ENCODE results near the gene ACIN1. TPM values are rescaled to one million over a fixed set of nuclear protein-coding genes. Genes with fewer than 3 reads are reported as not detected.

ACIN1 gene
- total and polyA plus RNA-seq, 2 of the 8 experiments (the other 6 are each of a cell fraction or from before 2014, with no cell fraction given), result 132 to 233 TPM

DNA sequence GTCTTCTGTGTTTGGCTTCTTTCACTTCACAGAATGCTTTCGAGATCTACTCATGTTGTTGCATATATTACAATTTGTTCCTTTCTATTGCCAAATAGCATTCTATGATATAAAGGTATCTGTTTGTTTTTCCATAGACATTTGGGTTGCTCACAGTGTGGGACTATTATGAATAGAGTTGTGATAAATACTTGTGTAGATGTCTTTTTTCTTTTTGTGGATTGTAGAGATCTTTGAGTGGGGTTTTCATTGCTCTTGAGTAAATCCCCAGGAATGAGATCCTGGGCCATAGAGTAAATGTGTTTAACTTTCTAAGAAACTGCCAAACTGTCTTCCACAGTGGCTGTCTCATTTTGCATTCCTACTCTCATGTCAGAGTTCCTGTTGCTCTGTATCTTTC is 49.0 kb upstream of the ACIN1 start:
- Histone ChIP-seq H3K4ac (replicated peaks; ENCODE audit: insufficient read length, low read depth, low read length) (no peak overlapping the region), H2BK120ac (replicated peaks; ENCODE audit: low read depth, low read length) (no peak overlapping the region)
- FAIRE-seq, result no peak

More for the DNA sequence above, 49.0 kb upstream of the ACIN1 start:
- no peak overlapping the region for H3K4me2 ChIP-seq (ENCODE audit: insufficient read depth in 1 of 2, low read depth in 2 of 2, low read length in 2 of 2)
- H3K27ac ChIP-seq (ENCODE audit: low read depth, low read length), result no peak overlapping the region
- H3K56ac ChIP-seq (replicated peaks; ENCODE audit: insufficient read length, low read depth, low read length), result no peak overlapping the region
- H4K5ac ChIP-seq (ENCODE audit: insufficient read length, low read depth, low read length), result no peak overlapping the region
- ChIA-PET CTCF (ENCODE audit: partially characterized antibody) (interaction anchor here (1.0 to 3.1 kb wide), 5 partner anchors 9 to 43 kb away, joined by 3 to 13 read pairs (median 6); no protein-coding TSS in a partner anchor), POLR2A (ENCODE audit: partially characterized antibody) (interaction anchor here (0.8 to 2.9 kb wide), 3 partner anchors 9 to 29 kb away, joined by 3 to 10 read pairs (median 7); no protein-coding TSS in a partner anchor)
- no peak overlapping the region for H3K18ac ChIP-seq (ENCODE audit: extremely low read depth, low read length)
- no peak overlapping the region for H2AK5ac ChIP-seq (ENCODE audit: low read depth, low read length)
- H3K36me3 ChIP-seq (ENCODE audit: control insufficient read depth in 2 of 4, insufficient read depth in 4 of 4, low read length in 3 of 4), result peaks cover 12 to 50% (median 26%) of the 10 kb centered on the region in 4 experiments; a peak in 7 of 8 replicates
- WGBS, 2 experiments (ENCODE audit: extremely low coverage in 1 of 2, insufficient coverage in 1 of 2, insufficient read length in 1 of 2, insufficient replicate concordance in 2 of 2, low coverage in 1 of 2, low lambda C conversion rate in 2 of 2, missing lambda C conversion rate in 1 of 2), result 88% methylated on average over 1 of the region's 1 CpG; no CpG with 5 or more reads in 1 of the 2 experiments
- H3K9ac ChIP-seq (replicated peaks in 1 of 4; ENCODE audit: extremely low read depth in 1 of 4, low read depth in 3 of 4, low read length in 3 of 4), result no peak overlapping the region
- peaks cover 2 to 6% of the 10 kb centered on the region in 2 experiments for H4K20me1 ChIP-seq (replicated peaks in 1 of 2; ENCODE audit: control insufficient read depth in 1 of 2, insufficient read depth in 2 of 2, low read length in 2 of 2)
- H2BK15ac ChIP-seq (ENCODE audit: low read length), result no peak overlapping the region
- no peak overlapping the region for H3K23ac ChIP-seq (ENCODE audit: insufficient read length)
- H4K91ac ChIP-seq (replicated peaks; ENCODE audit: insufficient read length, low read length), result no peak overlapping the region
- DNase-seq (ENCODE audit: low read depth in 1 of 2, low spot score in 2 of 2), result no peak
- H3K23me2 ChIP-seq (ENCODE audit: low read depth, low read length), result peaks cover 3% of the 10 kb centered on the region; the same call in 1 of the 2 replicates
- H3K9me3 ChIP-seq (ENCODE audit: insufficient read depth in 2 of 2, low read depth in 1 of 2, low read length in 1 of 2), result no peaks in the 10 kb centered on the region
- no peak overlapping the region for H2AFZ ChIP-seq (ENCODE audit: low read length)
- H3K4me3 ChIP-seq (ENCODE audit: extremely low read depth in 1 of 4, insufficient read depth in 2 of 4, low read depth in 3 of 4, low read length in 4 of 4), result no peak overlapping the region
- H3K79me2 ChIP-seq (ENCODE audit: control insufficient read depth in 1 of 2, insufficient read depth in 2 of 2, low read length in 2 of 2), result no peaks in the 10 kb centered on the region
- H2BK12ac ChIP-seq (ENCODE audit: low read depth, low read length), result no peak overlapping the region
- TF ChIP-seq POLR2A (IDR thresholded peaks at IDR 0.05; ENCODE audit: control extremely low read depth in 1 of 2, low read depth in 2 of 2, low read length in 2 of 2), result no peak
- no peak for TF ChIP-seq CREB1 (IDR thresholded peaks at IDR 0.05)
- TF ChIP-seq PHF8 (conservative IDR thresholded peaks at IDR 0.05; ENCODE audit: low read depth, low read length), result no peak
- no peak for TF ChIP-seq CTBP2 (IDR thresholded peaks at IDR 0.05; ENCODE audit: borderline replicate concordance, insufficient read depth, insufficient read length, low read length)
- TF ChIP-seq SIX5 (IDR thresholded peaks at IDR 0.05; ENCODE audit: low read depth, low read length), result no peak
- no peak for TF ChIP-seq CBX8 (IDR thresholded peaks at IDR 0.05; ENCODE audit: borderline replicate concordance, low read depth, low read length)
- TF ChIP-seq, protein P1, sequence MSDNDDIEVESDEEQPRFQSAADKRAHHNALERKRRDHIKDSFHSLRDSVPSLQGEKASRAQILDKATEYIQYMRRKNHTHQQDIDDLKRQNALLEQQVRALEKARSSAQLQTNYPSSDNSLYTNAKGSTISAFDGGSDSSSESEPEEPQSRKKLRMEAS (IDR thresholded peaks at IDR 0.05), result no peak
- no peak for TF ChIP-seq TBP (IDR thresholded peaks at IDR 0.05; ENCODE audit: low read depth, low read length)
- no peak for TF ChIP-seq TCF12 (IDR thresholded peaks at IDR 0.05; ENCODE audit: low read depth, low read length)
- H3K4me1 ChIP-seq (replicated peaks in 1 of 4; ENCODE audit: control insufficient read depth in 3 of 4, insufficient read depth in 4 of 4, low read length in 3 of 4), result no peaks in the 10 kb centered on the region
- no peaks in the 10 kb centered on the region; the same call in 1 of the 2 replicates for H3K79me1 ChIP-seq (ENCODE audit: low read depth, low read length)
- no peak overlapping the region for H2BK20ac ChIP-seq (ENCODE audit: low read length)
- H3K27me3 ChIP-seq (replicated peaks in 1 of 4; ENCODE audit: control insufficient read depth in 3 of 4, extremely low read depth in 1 of 4, insufficient read depth in 3 of 4, low read length in 3 of 4), result no peaks in the 10 kb centered on the region
- no peak overlapping the region for H4K8ac ChIP-seq (ENCODE audit: extremely low read depth, insufficient read depth, low read length)
- no peak overlapping the region for H3K14ac ChIP-seq (ENCODE audit: insufficient read length)
- no peak overlapping the region for H2BK5ac ChIP-seq (ENCODE audit: low read depth, low read length)
